Activated CD8-positive, alpha-beta T cell treated with anti-CD3 and anti-CD28 coated beads, Interleukin-2, amount 10 ng/mL, durations not matched to agents 7 days and 5 days (primary cell): ENCODE measurements around the gene CD58. TPM values are rescaled to one million over a fixed set of nuclear protein-coding genes. Genes with fewer than 3 reads are reported as not detected.

Experiments
- ATAC-seq: fragments of 150-1000 bp; cut with Tn5 transposase; one replicate; pipeline ENCODE4 v1.10.0; 2021; ENCODE audit warnings: moderate library complexity
- CTCF ChIA-PET: fragments of 350-600 bp; sonication (Branson Sonifier 250); formaldehyde crosslinking; loops from one replicate; lab custom pipeline; 2021; ENCODE audit warnings: antibody characterized with exemption; lab: Charles Lee
- POLR2A ChIA-PET: fragments of 350-600 bp; sonication (Branson Sonifier 250); formaldehyde crosslinking; loops from one replicate; lab custom pipeline; 2021; ENCODE audit warnings: antibody characterized with exemption; lab: Charles Lee
- DNase-seq: peaks from one replicate; pipeline ENCODE4 v3.0.0-alpha.2; 2020
- H3K27ac Mint-ChIP-seq: one replicate; pipeline ENCODE4 v1.8.0; 2021; ENCODE audit warnings: mild to moderate bottlenecking, mixed read lengths
- H3K27me3 Mint-ChIP-seq: one replicate; pipeline ENCODE4 v1.8.0; 2021; ENCODE audit warnings: low read depth, mixed read lengths
- H3K36me3 Mint-ChIP-seq: one replicate; pipeline ENCODE4 v1.8.0; 2021; ENCODE audit warnings: low read depth, mixed read lengths
- H3K4me1 Mint-ChIP-seq: one replicate; pipeline ENCODE4 v1.8.0; 2021; ENCODE audit warnings: low read depth, mixed read lengths
- H3K4me3 Mint-ChIP-seq: one replicate; pipeline ENCODE4 v1.8.0; 2021; ENCODE audit warnings: mild to moderate bottlenecking, mixed read lengths
- H3K9me3 Mint-ChIP-seq: one replicate; pipeline ENCODE4 v1.8.0; 2022; ENCODE audit warnings: mixed read lengths; ENCODE audit not compliant: insufficient read depth
- total RNA-seq, 2 experiments: library from RNA; stranded (reverse); gene quantifications; one replicate each; pipeline ENCODE4 v1.2.3, GENCODE V29; 2021

Gene CD58
- total RNA-seq, 2 experiments from 2014 or later, result 23.9 to 24.7 TPM

DNA sequence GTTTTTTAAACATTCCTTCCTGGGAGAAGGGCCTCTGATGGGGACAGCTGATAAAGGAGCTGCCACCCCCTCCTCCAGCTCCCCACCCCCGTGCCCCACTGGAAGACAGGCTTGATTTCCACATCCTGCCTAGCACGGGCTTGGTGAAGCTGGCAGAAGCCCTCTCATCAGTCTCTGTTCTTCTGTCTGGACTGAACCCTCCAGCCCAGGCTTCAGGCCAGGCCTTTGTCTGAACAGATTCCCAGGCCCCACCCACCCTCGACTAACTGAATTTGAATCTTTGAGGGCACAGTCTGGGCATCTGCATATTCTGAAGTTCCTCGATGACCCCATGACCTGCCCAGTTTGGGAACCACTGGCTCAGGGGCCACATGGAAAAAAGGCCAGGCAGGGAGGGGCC, 75.3 kb downstream of the CD58 start:
- CTCF ChIA-PET, result interaction anchor here (1.8 to 13.7 kb wide), 3 partner anchors 10 to 356 kb away, joined by 4 to 215 read pairs (median 180); no protein-coding TSS in a partner anchor
- H3K4me3 Mint-ChIP-seq, result no peak overlapping the region
- H3K27me3 Mint-ChIP-seq, result no peaks in the 10 kb centered on the region
- H3K9me3 Mint-ChIP-seq, result no peaks in the 10 kb centered on the region
- no peak overlapping the region for H3K27ac Mint-ChIP-seq
- H3K36me3 Mint-ChIP-seq, result no peaks in the 10 kb centered on the region
- DNase-seq, result no peak
- no peak for ATAC-seq
- POLR2A ChIA-PET, result no interaction called here
- peaks cover 30% of the 10 kb centered on the region for H3K4me1 Mint-ChIP-seq

DNA sequence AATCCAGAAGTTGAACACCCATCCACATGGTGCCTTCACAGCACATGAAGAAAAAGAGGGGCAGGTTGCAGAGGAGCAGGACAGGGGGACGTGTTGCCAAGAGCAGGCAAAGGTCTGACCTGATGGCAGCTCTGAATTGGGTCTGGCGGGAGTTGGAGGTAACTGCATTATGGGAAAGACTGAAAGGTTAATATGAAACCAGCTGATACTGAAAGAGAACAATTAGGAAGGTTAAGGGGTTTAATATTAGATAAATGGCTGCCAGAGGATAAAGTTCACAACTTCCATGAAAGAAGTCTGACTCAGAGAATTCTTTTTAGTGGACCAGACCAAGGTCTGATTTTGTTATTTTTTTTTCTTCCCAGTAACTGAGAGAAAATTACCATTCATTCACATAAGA, 76.1 kb downstream of the CD58 start:
- Mint-ChIP-seq H3K27me3 (no peaks in the 10 kb centered on the region), H3K4me3 (no peak overlapping the region), H3K4me1 (peaks cover 23% of the 10 kb centered on the region), H3K27ac (no peak overlapping the region), H3K36me3 (no peaks in the 10 kb centered on the region), H3K9me3 (no peaks in the 10 kb centered on the region)
- no peak for ATAC-seq
- ChIA-PET POLR2A (no interaction called here), CTCF (interaction anchor here (1.8 to 14.9 kb wide), 3 partner anchors 10 to 350 kb away, joined by 4 to 429 read pairs (median 215); no protein-coding TSS in a partner anchor)
- no peak for DNase-seq

DNA sequence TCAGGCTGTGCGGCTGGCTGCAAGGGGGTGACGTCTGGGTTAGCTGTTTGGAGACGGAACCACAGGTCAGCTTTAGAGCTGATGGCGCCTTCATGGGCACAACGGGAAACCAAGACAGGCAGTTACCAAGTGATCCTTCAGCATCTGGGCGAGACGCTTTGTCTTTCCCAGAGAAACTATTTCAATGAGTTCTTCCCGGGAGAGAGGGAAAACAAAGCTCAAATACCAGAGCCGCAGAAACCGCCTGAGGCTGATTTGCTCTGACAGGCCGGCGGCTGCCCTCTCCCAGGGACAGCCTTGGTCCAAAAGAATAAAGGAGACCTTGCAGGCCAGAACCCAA, 76.5 kb downstream of the CD58 start:
- CTCF ChIA-PET, result interaction anchor here (1.8 to 14.9 kb wide), 3 partner anchors 9 to 350 kb away, joined by 4 to 429 read pairs (median 215); no protein-coding TSS in a partner anchor
- Mint-ChIP-seq H3K27me3 (no peaks in the 10 kb centered on the region), H3K4me1 (peaks cover 22% of the 10 kb centered on the region), H3K9me3 (no peaks in the 10 kb centered on the region), H3K4me3 (no peak overlapping the region), H3K27ac (no peak overlapping the region), H3K36me3 (no peaks in the 10 kb centered on the region)
- ATAC-seq (no peak), DNase-seq (no peak)
- POLR2A ChIA-PET, result no interaction called here

- ChIA-PET POLR2A (no interaction called here), CTCF (interaction anchor here (1.4 to 14.9 kb wide), 3 partner anchors 9 to 349 kb away, joined by 3 to 429 read pairs (median 215); no protein-coding TSS in a partner anchor)
- Mint-ChIP-seq H3K4me3 (no peak overlapping the region), H3K4me1 (peaks cover 18% of the 10 kb centered on the region), H3K9me3 (no peaks in the 10 kb centered on the region), H3K36me3 (no peaks in the 10 kb centered on the region), H3K27ac (no peak overlapping the region), H3K27me3 (no peaks in the 10 kb centered on the region)
- ATAC-seq (no peak), DNase-seq (no peak)
These were observed 77.1 kb downstream of the CD58 start for GRCh38 chr1:116493484-116494352.

- Mint-ChIP-seq H3K4me3 (no peak overlapping the region), H3K4me1 (peaks cover 18% of the 10 kb centered on the region), H3K9me3 (no peaks in the 10 kb centered on the region), H3K27me3 (peaks cover under 1% of the 10 kb centered on the region), H3K36me3 (no peaks in the 10 kb centered on the region), H3K27ac (no peak overlapping the region)
- ATAC-seq, result no peak
- ChIA-PET CTCF (interaction anchor here (1.4 to 14.9 kb wide), 3 partner anchors 8 to 348 kb away, joined by 3 to 429 read pairs (median 215); no protein-coding TSS in a partner anchor), POLR2A (interaction anchor here (0.6 kb wide), 1 partner anchor 566 kb away, joined by 3 read pairs; no protein-coding TSS in a partner anchor)
- DNase-seq, result no peak
These were observed 77.8 kb downstream of the CD58 start for GRCh38 chr1:116493036-116493435.

DNA sequence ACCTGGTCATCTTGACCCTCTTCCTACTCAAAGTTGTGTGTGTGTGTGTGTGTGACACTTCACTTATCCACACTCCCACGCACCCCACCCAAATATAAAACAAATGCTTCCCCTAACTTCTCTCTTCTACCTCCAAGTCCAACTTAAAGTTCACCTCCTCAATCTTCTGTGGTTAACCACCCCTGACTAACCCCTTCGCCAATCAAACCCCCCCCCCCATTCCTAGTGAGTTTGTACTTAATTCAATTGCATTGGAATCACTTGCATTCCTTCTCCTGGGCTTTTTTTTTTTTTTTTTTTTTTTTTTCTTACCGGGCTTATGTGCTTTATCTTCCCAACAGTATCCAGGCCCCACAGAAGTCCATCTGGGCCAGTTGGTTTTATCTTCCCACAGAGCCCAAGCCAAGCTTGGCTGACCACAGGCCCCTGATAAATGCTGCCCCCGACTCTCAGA, 78.4 kb downstream of the CD58 start:
- Mint-ChIP-seq H3K36me3 (no peaks in the 10 kb centered on the region), H3K4me3 (no peak overlapping the region), H3K27me3 (peaks cover 7% of the 10 kb centered on the region), H3K4me1 (peaks cover 17% of the 10 kb centered on the region), H3K9me3 (no peaks in the 10 kb centered on the region), H3K27ac (no peak overlapping the region)
- POLR2A ChIA-PET, result no interaction called here
- DNase-seq (no peak), ATAC-seq (no peak)
- CTCF ChIA-PET, result interaction anchor here (0.6 to 14.9 kb wide), 5 partner anchors 7 to 348 kb away, joined by 3 to 429 read pairs (median 6); no protein-coding TSS in a partner anchor

GRCh38 chr1:116491700-116492357, 79.0 kb downstream of the CD58 start:
- ChIA-PET POLR2A (no interaction called here), CTCF (interaction anchor here (0.6 to 14.9 kb wide), 4 partner anchors 9 to 347 kb away, joined by 3 to 429 read pairs (median 7); no protein-coding TSS in a partner anchor)
- ATAC-seq, result no peak
- Mint-ChIP-seq H3K27ac (no peak overlapping the region), H3K9me3 (no peaks in the 10 kb centered on the region), H3K4me3 (no peak overlapping the region), H3K4me1 (peaks cover 12% of the 10 kb centered on the region), H3K36me3 (no peaks in the 10 kb centered on the region), H3K27me3 (peaks cover 7% of the 10 kb centered on the region)
- DNase-seq, result no peak

GRCh38 chr1:116490588-116490987, 80.2 kb downstream of the CD58 start:
- H3K27me3 Mint-ChIP-seq, result peaks cover 7% of the 10 kb centered on the region
- DNase-seq (no peak), ATAC-seq (no peak)
- ChIA-PET POLR2A (no interaction called here), CTCF (interaction anchor here (1.3 to 14.9 kb wide), 4 partner anchors 9 to 346 kb away, joined by 6 to 429 read pairs (median 10); no protein-coding TSS in a partner anchor)
- H3K4me3 Mint-ChIP-seq, result no peak overlapping the region
- H3K36me3 Mint-ChIP-seq, result no peaks in the 10 kb centered on the region
- no peaks in the 10 kb centered on the region for H3K9me3 Mint-ChIP-seq
- H3K4me1 Mint-ChIP-seq, result peaks cover 5% of the 10 kb centered on the region
- H3K27ac Mint-ChIP-seq, result no peak overlapping the region

- no peak for DNase-seq
- no peak for ATAC-seq
- H3K27ac Mint-ChIP-seq, result no peak overlapping the region
- no peak overlapping the region for H3K4me3 Mint-ChIP-seq
- H3K27me3 Mint-ChIP-seq, result peaks cover 7% of the 10 kb centered on the region
- no peaks in the 10 kb centered on the region for H3K9me3 Mint-ChIP-seq
- peaks cover 6% of the 10 kb centered on the region for H3K4me1 Mint-ChIP-seq
- ChIA-PET POLR2A (no interaction called here), CTCF (interaction anchor here (1.3 to 14.9 kb wide), 4 partner anchors 10 to 345 kb away, joined by 6 to 429 read pairs (median 10); no protein-coding TSS in a partner anchor)
- H3K36me3 Mint-ChIP-seq, result no peaks in the 10 kb centered on the region
These were observed 81.6 kb downstream of the CD58 start for GRCh38 chr1:116489231-116489697.

- ATAC-seq (no peak), DNase-seq (no peak)
- H3K27me3 Mint-ChIP-seq, result peaks cover 7% of the 10 kb centered on the region
- no peak overlapping the region for H3K4me3 Mint-ChIP-seq
- CTCF ChIA-PET, result interaction anchor here (7.7 to 14.9 kb wide), 2 partner anchors 11 to 343 kb away, joined by 215 to 429 read pairs; no protein-coding TSS in a partner anchor
- H3K9me3 Mint-ChIP-seq, result no peaks in the 10 kb centered on the region
- POLR2A ChIA-PET, result interaction anchor here (0.6 kb wide), 1 partner anchor 363 kb away, joined by 7 read pairs; no protein-coding TSS in a partner anchor
- peaks cover 6% of the 10 kb centered on the region for H3K4me1 Mint-ChIP-seq
- no peaks in the 10 kb centered on the region for H3K36me3 Mint-ChIP-seq
- no peak overlapping the region for H3K27ac Mint-ChIP-seq
These were observed 82.8 kb downstream of the CD58 start for GRCh38 chr1:116488071-116488470.

DNA sequence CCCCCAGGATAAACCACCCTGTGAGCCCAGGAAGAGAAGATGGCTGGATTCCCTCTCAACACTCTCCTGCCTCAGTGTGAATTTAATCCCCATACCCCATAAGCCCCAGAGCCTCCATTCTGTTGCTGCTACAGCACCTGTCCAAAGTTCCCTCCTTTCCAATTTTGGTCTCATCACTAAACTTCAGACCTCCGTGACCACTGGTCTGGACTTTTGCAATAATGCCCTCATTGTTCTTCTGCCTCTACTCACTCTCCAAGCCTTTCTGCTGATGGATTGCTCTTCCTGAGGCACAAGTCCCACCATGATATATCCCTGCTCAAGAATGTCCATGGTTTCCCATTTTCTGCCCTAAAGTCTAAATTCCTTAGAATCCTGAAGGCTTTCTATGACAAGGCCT, 83.2 kb downstream of the CD58 start:
- H3K27me3 Mint-ChIP-seq, result peaks cover 7% of the 10 kb centered on the region
- DNase-seq, result no peak
- no peak overlapping the region for H3K27ac Mint-ChIP-seq
- H3K4me3 Mint-ChIP-seq, result no peak overlapping the region
- peaks cover 6% of the 10 kb centered on the region for H3K4me1 Mint-ChIP-seq
- CTCF ChIA-PET, result interaction anchor here (1.2 to 14.9 kb wide), 3 partner anchors 12 to 343 kb away, joined by 3 to 429 read pairs (median 215); no protein-coding TSS in a partner anchor
- H3K36me3 Mint-ChIP-seq, result no peaks in the 10 kb centered on the region
- H3K9me3 Mint-ChIP-seq, result no peaks in the 10 kb centered on the region
- no peak for ATAC-seq
- POLR2A ChIA-PET, result no interaction called here
